Stomach smooth muscle (tissue), 2 donors: ENCODE measurements around the gene UBE2S.
"Not testable (repeated sequence)": the region's sequence is repeated elsewhere in the genome, so short reads cannot be mapped to it uniquely, and the experiment has no call there.

Source experiments
- H3K27ac ChIP-seq: one replicate; pipeline ENCODE4 v1.7.0; 2013; ENCODE audit warnings: mild to moderate bottlenecking, low read length, inconsistent platforms
- H3K27me3 ChIP-seq, 2 donors: one replicate each; pipeline ENCODE4 v1.7.0; 2013; ENCODE audit warnings: low read length in 2 of 2; ENCODE audit not compliant: insufficient read depth in 2 of 2, control insufficient read depth in 1 of 2
- H3K36me3 ChIP-seq, 2 donors: one replicate each; pipeline ENCODE4 v1.7.0; 2013; ENCODE audit warnings: low read length in 2 of 2; ENCODE audit not compliant: control insufficient read depth in 2 of 2, insufficient read depth in 2 of 2
- H3K4me1 ChIP-seq: one replicate; pipeline ENCODE4 v1.7.0; 2013; ENCODE audit warnings: low read length; ENCODE audit not compliant: control insufficient read depth, insufficient read depth
- H3K4me3 ChIP-seq, 2 donors: one replicate each; pipeline ENCODE4 v1.7.0; 2013; ENCODE audit warnings: low read length in 2 of 2
- H3K9ac ChIP-seq, 2 donors: one replicate each; pipeline ENCODE4 v1.7.0; 2013; ENCODE audit warnings: low read length in 2 of 2, mild to moderate bottlenecking in 1 of 2
- H3K9me3 ChIP-seq, 2 donors: one replicate each; pipeline ENCODE4 v1.7.0; 2013; ENCODE audit warnings: low read length in 2 of 2; ENCODE audit not compliant: control insufficient read depth in 2 of 2
- donor health status: healthy.
- donor health status: Pancreatic carcinoma.

UBE2S gene

GRCh38 chr19:55406091-55406825 lies 1.3 kb downstream of the UBE2S start:
- no peaks in the 10 kb centered on the region for H3K27me3 ChIP-seq
- H3K27ac ChIP-seq = no peak overlapping the region
- peaks cover 22% of the 10 kb centered on the region for H3K4me1 ChIP-seq
- peak overlapping the region; percentile 73 to 81 for H3K4me3 ChIP-seq
- peaks cover 26% of the 10 kb centered on the region in 2 donors for H3K36me3 ChIP-seq
- H3K9me3 ChIP-seq = no peaks in the 10 kb centered on the region
- peak overlapping the region in 1 of 2 donors; percentile 81 for H3K9ac ChIP-seq

- no peaks in the 10 kb centered on the region for H3K27me3 ChIP-seq
- no peaks in the 10 kb centered on the region for H3K9me3 ChIP-seq
- H3K9ac ChIP-seq = no peak overlapping the region
- no peak overlapping the region for H3K4me3 ChIP-seq
- H3K4me1 ChIP-seq = peaks cover 22% of the 10 kb centered on the region
- H3K36me3 ChIP-seq = peaks cover 30% of the 10 kb centered on the region in 2 donors
- no peak overlapping the region for H3K27ac ChIP-seq
These were observed 1.9 kb downstream of the UBE2S start for GRCh38 chr19:55405638-55406037.

- Histone ChIP-seq H3K9ac (no peak overlapping the region), H3K27ac (no peak overlapping the region), H3K9me3 (no peaks in the 10 kb centered on the region), H3K27me3 (no peaks in the 10 kb centered on the region), H3K4me3 (no peak overlapping the region), H3K4me1 (peaks cover 16% of the 10 kb centered on the region), H3K36me3 (peaks cover 33 to 34% of the 10 kb centered on the region in 2 donors)
These were observed 5.1 kb downstream of the UBE2S start for GRCh38 chr19:55402509-55402908.

GRCh38 chr19:55401390-55401789 lies 6.2 kb downstream of the UBE2S start:
- not testable (repeated sequence) for H3K9me3 ChIP-seq, H3K27me3 ChIP-seq, H3K27ac ChIP-seq, H3K4me1 ChIP-seq, H3K9ac ChIP-seq, H3K4me3 ChIP-seq
- H3K36me3 ChIP-seq = peaks cover 33 to 34% of the 10 kb centered on the region in 2 donors

DNA sequence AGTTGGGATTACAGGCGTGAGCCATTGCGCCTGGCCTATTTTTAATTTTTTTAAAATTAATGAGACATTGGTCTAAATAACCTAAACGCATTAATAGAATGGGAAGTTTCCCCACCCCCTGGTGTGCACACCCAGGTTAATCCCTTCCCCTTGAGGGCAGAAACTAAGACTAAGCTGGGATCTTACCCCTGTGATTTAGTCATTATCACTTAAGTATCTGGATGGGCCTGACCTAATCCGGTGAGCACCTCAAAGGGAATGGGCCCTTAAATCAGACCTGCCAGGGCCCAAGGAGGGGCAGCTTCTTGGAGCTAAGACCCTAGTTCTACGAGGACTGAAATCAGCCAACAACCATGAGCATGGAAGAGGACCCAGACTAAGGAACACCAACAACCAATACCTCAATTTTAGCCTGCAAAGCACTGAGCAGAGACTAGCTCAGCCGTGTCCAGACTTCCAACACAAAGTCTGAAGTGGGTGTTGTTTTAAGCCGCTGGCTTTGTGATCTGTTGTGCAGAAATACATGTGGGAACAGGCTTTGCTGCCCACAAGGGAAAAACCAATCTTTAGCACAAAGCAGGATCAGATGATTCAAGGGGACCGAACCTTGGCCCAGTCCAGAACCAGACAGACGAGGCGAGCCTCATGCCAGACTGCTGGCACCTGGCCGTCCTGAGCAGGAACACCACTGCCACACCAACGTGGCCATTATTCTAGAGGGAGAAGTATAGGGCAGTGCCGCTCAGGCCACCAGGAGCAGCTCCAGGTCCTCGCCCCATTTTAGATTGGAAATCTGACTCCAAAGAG lies 7.1 kb downstream of the UBE2S start:
- Histone ChIP-seq H3K9me3 (no peaks in the 10 kb centered on the region), H3K27ac (no peak overlapping the region), H3K9ac (no peak overlapping the region), H3K4me1 (peaks cover under 1% of the 10 kb centered on the region), H3K36me3 (peaks cover 27 to 29% of the 10 kb centered on the region in 2 donors), H3K27me3 (no peaks in the 10 kb centered on the region), H3K4me3 (no peak overlapping the region)

DNA sequence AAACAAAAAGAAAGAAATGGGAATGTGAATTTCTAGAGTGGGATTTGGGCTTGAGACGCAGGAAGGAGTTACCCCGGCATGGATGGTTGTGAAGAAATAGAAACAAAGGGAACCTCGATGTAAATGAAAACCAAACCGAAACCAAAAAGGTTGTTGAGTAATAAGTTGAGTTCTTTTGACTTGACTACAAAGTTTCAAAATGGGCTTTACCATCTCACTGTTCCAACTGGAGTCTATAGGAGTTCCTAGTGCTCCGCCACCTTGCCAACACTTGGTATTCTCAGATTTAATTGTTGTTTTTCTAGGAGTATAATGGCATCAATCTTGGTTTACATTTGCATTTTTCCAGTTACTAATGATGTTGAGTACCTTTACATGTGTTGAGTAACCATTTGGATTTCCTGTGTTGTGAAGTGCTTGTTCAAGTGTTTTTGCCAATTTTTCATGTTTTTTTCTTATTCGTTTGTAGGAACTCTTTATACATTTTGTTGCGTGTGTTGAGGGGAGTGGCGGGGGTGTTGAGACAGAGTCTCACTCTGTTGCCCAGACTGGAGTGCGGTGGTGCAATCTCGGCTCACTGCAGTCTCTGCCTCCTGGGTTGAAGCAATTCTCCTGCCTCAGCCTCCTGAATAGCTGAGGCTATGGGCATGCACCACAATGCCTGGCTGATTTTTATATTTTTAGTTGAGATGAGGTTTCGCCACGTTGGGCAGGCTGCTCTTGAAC lies 9.2 kb downstream of the UBE2S start:
- H3K9ac ChIP-seq = no peak overlapping the region
- no peak overlapping the region for H3K4me3 ChIP-seq
- no peaks in the 10 kb centered on the region for H3K27me3 ChIP-seq
- no peaks in the 10 kb centered on the region for H3K9me3 ChIP-seq
- no peaks in the 10 kb centered on the region for H3K4me1 ChIP-seq
- no peak overlapping the region for H3K27ac ChIP-seq
- H3K36me3 ChIP-seq = peaks cover 20 to 26% of the 10 kb centered on the region in 2 donors

DNA sequence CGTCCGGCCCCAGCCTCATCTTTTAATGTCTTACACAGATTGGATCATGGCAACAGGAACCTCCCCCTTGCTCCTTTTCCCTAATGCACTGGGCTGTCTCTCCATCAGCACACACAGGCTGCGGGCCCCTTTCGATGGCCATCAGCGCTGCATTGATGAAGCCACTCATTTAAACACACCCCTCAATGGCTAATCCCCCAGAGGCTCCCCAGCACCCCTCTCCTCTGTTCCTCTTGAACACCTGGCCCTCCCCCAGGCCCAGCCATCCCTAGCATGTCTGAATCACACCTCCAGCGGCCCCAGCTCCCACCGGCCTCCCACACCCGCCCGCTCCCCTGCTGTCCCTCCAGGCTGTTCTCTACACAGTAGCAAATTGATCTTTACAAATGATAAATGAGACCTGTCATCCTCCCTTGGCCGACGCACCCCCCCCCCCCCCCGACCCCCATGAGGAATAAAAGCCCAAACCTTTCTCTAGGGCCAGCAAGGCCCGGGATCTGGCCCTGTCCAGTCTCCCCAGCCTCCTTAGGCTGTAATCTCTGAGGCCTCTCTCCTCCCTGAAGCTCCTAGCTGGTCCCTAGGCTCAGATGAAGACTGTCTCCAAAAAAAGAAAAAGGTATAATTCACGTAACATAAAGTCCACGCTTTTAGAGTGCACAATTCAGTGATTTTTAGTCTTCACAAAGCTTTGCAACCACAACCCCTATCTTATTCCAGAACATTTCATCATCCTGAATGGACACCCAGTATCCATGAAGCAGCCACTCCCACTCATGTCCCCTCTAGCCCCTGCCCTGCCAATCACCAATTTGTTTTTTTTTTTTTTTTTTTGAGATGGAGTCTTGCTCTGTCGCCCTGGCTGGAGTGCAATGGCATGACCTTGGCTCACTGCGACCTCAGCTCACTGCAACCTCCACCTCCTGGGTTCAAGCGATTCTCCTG lies 14.5 kb downstream of the UBE2S start:
- H3K4me1 ChIP-seq = peaks cover 21% of the 10 kb centered on the region
- no peak overlapping the region for H3K9ac ChIP-seq
- no peaks in the 10 kb centered on the region for H3K27me3 ChIP-seq
- H3K4me3 ChIP-seq = no peak overlapping the region
- H3K27ac ChIP-seq = no peak overlapping the region
- H3K36me3 ChIP-seq = peaks cover 8 to 23% of the 10 kb centered on the region in 2 donors
- H3K9me3 ChIP-seq = no peaks in the 10 kb centered on the region

GRCh38 chr19:55391702-55392615 lies 15.6 kb downstream of the UBE2S start:
- no peak overlapping the region for H3K4me3 ChIP-seq
- no peak overlapping the region for H3K9ac ChIP-seq
- no peaks in the 10 kb centered on the region for H3K9me3 ChIP-seq
- H3K36me3 ChIP-seq = peaks cover 16 to 33% of the 10 kb centered on the region in 2 donors
- H3K27ac ChIP-seq = no peak overlapping the region
- H3K27me3 ChIP-seq = no peaks in the 10 kb centered on the region
- H3K4me1 ChIP-seq = peaks cover 32% of the 10 kb centered on the region

DNA sequence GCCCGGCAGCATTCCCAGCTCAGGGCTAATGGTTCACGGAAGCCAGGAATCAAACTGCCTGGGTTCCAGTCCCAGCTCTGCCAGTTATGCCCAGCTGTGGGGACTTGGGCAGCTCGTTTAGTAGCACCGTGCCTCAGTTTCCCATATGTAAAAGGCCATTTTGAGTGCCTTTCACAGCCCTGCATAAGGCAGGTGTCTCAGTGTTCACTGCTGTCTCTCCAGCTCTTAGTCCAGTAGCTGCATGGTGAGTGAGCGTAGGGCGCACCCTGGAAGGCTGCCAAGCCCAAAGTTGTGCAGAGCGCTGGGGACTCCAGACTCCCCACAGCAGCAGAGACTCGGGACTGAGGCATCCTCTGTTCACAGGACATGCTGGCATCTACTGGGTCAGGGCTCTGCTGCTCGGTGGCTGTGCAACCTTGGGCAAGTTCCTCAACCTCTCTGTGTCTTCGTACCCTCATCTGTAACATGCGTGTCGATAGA lies 16.4 kb downstream of the UBE2S start:
- H3K27me3 ChIP-seq = no peaks in the 10 kb centered on the region
- no peak overlapping the region for H3K27ac ChIP-seq
- no peaks in the 10 kb centered on the region for H3K9me3 ChIP-seq
- H3K4me1 ChIP-seq = peaks cover 40% of the 10 kb centered on the region
- no peak overlapping the region for H3K4me3 ChIP-seq
- H3K36me3 ChIP-seq = peaks cover 16 to 34% of the 10 kb centered on the region in 2 donors
- no peak overlapping the region for H3K9ac ChIP-seq
